Measurements from ENCODE around the gene RND2.
"Not testable (repeated sequence)": the region's sequence is repeated elsewhere in the genome, so short reads cannot be mapped to it uniquely, and the experiment has no call there.

The RND2 gene, protein sequence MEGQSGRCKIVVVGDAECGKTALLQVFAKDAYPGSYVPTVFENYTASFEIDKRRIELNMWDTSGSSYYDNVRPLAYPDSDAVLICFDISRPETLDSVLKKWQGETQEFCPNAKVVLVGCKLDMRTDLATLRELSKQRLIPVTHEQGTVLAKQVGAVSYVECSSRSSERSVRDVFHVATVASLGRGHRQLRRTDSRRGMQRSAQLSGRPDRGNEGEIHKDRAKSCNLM

DNA sequence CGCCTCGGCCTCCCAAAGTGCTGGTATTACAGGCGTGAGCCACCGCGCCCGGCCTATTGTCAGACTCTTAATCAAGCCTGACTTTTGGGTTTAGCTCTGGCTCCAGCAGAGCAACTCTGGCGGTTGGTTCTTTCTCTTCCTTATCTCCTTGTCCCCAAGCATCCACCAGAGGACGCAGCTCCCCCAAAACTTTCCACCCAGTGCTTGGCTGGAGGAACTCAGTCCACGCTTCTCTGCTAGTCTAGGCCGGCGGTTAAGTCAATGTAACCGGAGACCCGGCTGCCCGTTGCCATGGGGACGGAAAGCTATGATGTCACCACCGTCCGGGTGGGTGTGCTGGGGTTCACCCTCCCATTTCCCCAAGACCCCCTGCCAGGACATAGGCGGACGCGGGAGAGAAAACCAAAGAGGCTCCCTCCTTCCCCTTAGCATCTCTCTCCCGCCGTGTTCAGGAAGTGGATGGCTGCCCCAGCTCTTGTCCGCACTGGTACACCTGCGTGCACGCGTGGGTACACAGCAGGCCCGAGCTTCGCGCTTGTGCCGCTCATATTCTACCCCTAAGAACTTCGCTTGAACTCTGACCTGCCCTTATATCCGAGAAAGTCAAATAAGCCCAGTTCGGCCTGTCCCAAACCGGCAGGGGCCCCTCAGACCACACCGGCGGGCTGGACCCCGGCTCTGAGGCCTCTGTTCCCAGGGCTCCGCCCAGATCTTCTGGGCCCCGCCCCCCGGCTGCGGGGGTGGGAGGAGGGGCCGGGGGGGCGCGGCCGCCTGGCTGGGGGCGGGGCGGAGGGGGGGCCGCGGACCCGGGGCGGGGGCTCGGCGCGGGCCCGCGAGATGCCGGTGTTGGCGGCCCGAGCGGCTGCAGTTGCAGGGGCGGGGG lies at the start of gene RND2:
TSS of gene RND2 (plus strand) at position 825 of the 883 bp plus-strand sequence. CDS start 117 bp downstream, outside the sequence.
- peak; percentile 96 for DNase-seq

DNA sequence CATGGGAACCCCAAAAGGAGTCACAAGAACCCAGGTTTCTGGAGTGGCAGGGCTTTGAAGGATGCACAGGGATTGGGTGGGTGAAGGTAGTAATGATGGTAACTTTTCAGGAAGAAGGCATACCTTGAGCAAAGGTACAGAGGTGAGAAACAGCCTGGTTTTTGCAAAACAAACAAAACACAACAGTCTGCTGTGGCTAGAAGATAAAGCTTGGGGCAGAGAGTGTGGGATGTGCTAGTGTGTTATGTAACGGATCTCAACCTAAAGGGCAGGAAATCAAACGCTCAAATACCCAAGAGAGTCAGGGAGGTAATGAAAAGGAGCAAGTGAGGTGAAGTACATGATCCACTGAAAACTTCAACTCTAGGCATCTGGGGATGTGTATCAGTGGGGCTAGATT lies 49.8 kb upstream of the RND2 start:
- no peak for DNase-seq

DNA sequence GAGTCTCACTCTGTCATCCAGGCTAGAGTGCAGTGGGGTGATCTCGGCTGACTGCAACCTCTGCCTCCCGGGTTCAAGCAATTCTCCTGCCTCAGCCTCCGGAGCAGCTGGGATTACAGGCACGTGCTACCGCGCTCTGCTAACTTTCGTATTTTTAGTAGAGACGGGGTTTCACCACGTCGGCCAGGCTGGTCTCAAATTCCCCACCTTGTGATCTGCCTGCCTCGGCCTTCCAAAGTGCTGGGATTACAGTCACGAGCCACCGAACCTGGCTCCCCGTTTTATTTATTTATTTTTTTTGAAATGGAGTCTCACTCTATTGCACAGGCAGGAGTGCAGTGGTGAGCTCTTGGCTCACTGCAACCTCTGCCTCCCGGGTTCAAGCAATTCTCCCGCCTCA lies 49.3 kb upstream of the RND2 start:
- DNase-seq: not testable (repeated sequence)

DNA sequence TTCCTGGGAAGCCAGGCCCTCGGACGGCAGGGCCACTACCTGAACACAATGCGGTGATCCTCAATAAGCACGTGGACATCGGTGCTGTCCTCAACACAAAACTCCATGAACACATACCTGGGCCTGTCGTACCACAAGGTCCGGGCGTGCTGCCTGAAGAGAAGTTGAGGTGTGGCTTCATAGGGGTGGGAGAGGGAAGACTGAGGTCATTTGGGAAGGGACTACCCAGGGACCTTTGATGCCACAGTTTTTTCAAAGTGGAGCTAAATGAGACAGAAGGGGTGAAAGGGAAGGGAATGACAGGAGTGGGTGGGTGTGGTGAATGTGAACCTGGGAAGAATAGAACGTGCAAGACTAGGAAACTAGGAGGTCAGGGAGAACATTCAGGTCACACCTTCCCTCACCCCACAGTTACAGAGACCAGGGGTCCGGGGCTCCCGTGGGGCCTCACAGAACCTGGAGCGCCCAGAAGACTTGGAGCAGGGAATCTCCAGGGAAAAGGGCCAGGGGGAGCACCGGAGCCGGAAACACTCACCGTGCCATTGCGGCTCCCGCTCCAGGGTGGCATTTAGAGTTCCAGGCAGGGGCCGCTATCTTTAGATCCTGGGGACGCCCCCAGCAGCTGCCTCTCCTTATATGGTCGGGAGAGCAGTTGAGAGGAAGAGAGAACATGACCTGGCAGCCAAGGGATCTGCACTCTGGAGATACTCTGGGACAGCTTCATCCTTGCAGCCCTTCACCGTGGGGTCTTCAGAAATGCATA lies 45.3 kb upstream of the RND2 start, which contains the start of gene PTGES3L:
TSS of gene PTGES3L (minus strand) at position 570 of the 763 bp plus-strand sequence. CDS start at position 543, 27 bp downstream.
- peak; percentile 66 for DNase-seq

DNA sequence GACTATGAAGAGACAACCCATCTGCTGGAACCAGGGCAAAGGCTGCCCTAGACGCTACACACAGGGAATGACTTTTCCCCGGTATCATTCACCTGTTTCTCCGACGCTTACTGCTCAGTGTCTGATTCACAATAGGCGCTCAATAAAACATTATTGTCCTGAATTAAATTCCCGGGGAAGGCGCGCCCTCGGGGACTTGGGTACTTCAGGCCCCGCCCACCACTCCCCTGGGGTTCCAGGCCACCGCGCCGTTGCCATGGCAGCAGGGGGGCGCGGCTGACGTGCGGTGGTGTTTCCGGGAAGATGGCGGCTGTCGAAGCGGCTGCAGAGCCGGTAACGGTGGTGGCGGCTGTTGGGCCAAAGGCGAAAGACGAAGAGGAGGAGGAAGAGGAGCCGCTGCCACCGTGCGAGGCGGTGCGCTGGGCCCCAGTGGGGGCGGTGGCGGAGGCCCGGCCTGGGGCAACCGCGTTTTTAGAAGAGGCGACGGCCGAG lies 44.7 kb upstream of the RND2 start, which contains the start of gene RUNDC1:
TSS of gene RUNDC1 (plus strand) at position 292 of the 492 bp plus-strand sequence. CDS start at position 304, 12 bp downstream.
- DNase-seq: peak; percentile 90

DNA sequence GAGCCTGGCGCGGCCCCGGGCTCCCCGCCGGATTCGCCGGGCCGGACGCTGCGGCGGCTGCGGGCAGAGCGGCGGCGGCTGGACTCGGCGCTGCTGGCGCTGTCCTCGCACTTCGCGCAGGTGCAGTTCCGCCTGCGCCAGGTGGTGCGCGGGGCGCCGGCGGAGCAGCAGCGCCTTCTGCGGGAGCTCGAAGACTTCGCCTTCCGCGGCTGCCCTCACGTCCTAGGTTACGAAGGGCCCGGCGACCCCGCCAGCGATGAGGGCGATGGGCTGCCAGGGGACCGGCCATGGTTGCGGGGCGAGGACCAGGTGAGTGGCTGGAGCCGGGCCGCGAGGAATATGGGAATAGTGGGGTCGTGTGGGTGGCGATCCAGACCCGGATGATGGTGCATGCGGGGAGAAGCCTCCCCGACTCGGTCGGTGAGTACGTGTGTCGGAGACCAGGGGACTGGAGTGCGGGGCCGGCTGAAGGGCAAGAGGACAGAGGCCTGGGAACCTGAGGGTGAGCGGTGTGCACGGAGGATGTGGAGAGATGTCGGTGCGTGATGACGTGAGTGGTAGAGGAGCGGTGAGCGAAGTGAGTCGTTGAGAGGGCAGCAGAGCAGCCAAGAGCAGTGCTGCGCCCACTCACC lies 44.1 kb upstream of the RND2 start:
- peak; percentile 44 for DNase-seq

DNA sequence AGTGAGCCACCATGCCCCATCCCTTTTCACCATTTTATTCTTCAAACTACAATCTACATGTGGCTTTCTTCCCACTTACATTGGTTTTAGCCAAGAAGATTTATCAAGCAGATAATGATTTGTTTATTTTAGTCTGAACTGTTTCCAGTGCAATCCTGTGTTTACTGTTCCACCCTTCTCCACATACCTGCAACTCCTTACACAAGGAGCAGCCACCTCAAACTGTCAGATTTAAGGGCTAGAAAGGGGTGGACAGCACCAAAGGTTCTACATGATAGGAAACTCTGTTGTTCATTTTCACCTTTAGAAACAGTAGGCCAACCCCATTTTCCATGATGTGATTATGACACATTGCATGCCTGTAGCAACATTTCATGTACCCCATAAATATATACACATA lies 42.8 kb upstream of the RND2 start:
- no peak for DNase-seq

DNA sequence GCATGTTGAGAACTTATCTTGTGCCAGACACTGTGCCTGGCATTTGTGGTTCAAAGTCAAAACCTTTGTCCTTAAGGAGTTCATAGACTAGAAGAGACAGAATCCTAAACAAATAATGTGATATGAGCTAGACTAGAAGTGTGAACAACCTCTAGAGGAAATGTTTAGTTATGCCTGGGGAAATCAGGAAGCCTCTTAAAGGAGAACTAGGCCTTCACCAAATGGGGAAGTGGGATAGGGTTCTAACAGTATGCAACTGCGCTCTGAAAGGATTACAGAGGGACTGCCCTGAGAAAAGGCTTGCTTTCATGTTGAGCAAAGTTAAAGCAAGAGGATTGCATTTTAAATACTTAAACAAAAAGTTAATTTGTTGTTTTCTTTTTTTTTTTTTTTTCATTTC lies 39.8 kb upstream of the RND2 start:
- DNase-seq: no peak

DNA sequence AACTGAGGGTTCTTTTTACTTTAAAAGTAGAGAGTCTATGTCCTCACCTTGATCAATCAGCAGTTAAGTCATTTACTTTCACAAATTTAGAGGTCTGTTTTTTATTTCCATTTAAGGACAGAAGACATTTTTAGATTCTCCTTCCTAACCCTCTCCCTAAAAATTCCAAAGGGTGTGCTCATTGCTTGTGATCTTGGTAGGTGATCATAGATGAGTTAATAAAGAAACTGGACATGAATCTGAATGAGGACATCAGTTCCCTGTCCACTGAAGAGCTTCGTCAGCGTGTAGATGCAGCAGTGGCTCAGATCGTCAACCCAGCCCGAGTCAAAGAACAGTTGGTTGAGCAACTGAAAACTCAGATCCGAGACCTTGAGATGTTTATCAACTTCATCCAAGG lies 35.9 kb upstream of the RND2 start:
- no peak for DNase-seq

DNA sequence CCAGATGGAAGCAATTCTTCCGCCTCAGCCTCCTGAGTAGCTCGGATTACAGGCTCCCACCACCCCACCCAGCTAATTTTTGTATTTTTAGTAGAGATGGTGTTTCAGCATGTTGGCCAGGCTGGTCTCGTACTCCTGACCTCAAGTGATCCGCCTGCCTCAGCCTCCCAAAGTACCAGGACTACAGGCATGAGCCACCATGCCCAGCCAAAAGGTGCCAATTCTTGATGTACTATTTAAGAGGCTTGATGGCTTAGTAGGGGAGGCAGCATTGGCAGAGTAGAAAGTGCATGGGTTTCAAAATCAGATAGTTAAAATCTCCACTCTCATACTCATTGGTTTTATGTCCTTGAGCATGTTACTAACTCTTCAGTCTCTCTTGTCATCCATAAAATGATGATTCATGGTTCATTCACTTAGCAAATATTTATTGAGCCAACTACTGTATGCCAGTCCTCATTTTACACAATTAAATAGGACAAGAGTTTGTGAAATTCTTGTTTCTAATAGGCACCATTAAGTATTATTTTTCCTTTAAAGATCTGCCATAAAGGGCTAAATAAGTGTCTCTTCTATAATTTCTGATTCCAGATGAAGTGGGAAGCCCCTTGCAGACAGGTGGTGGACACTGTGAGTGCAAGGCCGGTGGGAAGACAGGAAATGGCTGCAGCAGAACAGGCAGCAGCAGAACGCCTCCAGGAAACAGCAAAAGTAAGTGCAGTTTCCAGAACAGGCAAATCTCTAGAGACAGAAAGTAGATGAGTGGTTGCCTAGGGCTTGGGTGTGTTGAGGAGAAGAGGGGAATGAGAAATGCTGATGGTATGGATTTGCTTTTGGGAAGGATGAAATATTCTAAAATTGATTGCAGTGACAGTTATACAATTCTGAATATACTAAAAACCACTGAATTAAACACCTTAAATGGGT lies 35.0 kb upstream of the RND2 start:
- no peak for DNase-seq

DNA sequence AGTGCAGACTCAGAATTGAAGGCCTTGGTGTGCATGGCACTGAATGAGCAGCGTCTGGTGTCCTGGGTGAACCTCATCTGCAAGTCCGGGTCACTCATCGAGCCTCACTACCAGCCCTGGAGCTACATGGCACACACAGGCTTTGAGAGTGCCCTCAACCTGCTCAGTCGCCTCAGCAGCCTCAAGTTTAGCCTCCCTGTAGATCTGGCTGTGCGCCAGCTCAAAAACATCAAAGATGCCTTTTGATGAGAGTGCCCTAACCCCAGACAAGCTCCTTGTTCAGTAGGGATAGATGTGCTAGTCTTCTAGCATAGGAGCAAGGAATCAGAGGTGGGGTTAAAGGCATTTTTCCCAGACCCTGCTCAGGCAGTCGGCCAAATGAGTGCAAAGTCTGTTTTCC lies 33.6 kb upstream of the RND2 start:
- no peak for DNase-seq

DNA sequence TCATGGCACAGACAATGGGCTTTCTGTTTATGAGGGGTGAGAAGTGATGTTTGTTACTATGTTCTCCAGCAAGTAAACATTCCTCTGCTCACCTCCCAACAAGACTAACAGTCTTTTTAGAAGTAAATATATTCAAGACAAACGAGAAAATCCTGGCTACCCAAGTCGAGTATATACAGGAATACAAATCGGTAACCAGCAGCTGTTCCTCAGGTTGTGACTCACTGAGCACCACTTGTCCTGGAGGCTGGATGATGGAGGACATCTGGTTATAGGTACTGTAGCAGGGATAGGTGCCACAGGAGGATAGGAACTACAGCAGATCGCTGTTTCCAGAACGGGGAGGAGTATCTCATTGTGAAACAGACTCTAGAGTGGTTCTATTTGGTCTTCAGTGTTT lies 32.2 kb upstream of the RND2 start:
- DNase-seq: no peak

DNA sequence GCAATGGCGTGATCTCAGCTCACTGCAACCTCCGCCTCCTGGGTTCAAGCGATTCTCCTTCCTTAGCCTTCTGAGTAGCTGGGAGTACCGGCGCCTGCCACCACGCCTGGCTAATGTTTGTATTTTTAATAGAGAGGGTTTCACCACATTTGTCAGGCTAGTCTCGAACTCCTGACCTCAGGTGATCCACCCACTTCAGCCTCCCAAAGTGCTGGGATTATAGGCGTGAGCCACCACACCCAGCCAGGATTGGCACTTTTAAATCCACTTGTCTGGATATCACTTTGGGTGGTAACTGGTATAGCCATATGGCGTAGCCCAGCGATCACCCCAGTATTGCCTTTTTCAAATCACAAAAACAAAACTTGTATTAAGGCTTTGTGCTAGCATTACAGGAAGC lies 31.1 kb upstream of the RND2 start:
- not testable (repeated sequence) for DNase-seq

DNA sequence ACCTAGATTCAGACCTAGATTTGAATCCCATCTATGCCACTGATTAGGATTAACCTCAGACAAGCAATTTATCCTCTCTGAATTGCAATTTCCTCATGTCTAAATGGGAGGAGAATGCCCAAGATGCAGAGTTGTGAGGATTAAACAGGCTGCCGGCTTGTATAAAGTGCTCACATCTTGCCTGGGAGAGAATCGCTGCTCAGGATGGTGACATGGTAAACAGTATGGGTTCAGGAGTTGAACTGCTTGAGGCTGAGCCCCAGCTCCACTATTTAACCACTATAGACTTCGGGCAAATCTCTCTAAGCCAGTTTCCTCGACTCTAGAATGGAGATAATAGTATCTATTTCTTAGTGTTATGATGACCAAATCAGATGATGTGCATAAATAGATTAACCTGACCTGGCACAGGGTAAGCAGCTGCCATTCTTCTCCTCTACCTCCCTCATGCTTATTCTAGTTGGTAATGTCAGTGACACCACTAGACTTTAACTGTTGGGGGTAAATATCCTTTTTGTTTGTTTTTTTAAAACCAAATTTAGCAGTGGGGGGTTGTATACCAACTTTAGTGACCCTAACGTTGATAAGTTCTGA lies 27.5 kb upstream of the RND2 start:
- DNase-seq: no peak

DNA sequence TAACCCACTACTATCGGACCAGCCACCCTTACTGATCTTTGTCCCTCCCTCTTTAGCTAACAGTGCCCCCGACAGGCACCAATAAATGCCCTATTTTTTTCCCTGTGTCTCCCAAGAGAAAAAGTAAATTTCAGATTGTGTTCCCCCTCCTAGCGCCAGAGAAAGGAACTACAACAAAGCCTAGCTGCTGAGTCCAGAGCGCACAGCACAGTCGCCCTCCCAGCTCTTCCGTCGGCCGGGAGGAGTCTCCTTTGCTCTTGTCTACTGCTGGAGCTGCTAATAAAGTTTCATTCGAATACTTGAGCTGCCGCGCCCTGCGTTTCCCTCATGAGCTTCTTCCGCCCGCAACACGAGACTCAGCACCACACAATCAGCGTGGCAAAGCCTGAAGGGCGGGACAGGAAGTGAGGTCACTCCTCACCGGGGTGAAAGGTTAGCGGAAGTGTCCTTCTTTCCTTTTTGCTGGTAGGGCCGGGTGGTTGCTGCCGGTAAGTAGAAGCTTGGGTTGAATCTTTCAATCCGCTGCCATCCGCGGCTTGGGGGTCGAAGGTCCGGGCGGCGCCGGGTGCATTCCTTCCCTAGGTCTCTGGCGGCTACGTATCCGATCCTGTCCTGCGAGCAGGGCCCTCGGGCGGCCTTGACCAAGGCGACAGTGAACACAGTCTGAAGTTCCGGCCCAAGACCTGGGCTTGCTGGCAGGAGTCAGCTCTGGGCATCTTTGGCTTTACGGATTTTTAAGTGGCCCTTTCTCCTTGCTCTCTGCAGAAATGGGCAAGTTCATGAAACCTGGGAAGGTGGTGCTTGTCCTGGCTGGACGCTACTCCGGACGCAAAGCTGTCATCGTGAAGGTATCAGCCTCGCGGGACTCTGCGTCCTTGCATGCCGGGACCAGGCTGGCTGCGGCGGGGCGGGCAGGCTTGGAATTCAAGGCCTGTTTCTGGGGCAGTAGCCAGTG lies 26.8 kb upstream of the RND2 start, which contains the start of gene RPL27:
TSS of gene RPL27 (plus strand) at position 436 of the 955 bp plus-strand sequence. CDS start at position 768, 332 bp downstream.
- peak; percentile 99 for DNase-seq

DNA sequence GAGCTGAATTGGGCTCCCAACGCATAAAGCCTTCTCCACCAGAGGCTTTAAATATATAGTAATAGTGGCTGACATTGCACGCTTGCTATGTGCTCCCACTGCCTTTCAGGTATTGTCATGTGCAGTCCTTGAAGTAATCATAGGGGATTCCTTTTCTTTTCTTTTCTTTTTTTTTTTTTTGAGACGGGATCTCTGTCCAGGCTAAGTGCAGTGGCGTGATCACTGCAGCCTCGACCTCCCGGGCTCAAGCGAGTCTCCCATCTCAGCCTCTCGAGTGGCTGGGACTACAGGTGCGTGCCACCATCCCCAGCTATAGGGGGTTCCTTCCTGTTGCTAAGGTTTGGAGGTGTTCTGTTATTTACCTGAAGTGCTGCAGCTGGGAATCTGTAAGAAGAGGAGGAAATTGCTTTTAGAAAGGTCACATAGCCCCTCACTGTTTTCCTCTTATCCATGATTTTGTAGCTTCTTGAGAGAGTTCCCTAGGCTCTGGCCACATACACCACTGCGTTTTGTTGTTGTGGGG lies 26.0 kb upstream of the RND2 start:
- DNase-seq: no peak

DNA sequence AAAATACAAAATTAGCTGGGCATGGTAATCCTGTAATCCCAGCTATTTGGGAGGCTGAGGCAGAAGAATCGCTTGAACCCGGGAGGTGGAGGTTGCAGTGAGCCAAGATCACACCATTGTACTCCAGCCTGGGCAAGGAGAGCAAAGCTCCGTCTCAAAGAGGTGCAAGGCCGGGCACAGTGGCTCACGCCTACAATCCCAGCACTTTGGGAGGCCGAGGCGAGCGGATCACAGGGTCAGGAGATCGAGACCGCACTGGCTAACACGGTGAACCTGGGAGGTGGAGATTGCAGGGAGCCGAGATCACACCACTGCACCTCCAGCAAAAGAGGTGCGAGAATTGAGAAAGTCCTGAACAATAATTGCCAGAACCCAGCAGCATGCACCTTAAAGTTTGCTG lies 24.1 kb upstream of the RND2 start:
- not testable (repeated sequence) for DNase-seq

DNA sequence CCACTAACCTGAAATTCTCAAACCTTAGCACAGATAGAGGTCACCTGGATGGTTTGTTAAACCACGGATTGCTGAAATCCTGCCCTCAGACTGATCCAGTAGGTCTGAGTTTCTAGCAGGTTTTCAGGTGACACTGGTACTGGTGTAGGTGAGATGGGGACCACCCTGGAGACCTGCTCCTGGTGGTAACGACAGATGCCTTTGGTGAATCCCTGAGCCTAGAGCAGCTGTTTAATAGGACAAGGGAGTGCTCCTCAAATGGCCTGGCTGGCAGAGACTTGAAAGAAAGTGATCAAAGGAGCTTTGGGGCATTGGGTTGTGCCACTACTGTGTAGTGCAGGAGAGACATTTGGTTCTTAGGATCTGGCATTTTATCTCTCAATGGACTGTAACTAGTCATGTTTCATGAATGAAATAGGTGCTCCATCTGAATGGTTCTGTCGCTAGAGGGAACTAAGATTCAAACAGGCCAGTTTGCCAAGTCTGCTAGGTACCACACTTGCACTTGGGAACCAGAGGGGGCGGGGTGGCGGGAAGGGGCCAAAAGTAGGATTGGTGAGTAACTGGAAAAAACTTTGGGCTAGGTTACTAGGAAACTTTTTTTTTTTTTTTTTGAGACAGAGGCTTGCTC lies 21.4 kb upstream of the RND2 start:
- no peak for DNase-seq
